ENCODE data around the gene ERCC6L2. TPM values are rescaled to one million over a fixed set of nuclear protein-coding genes. Genes with fewer than 3 reads are reported as not detected.

Gene ERCC6L2
- total RNA-seq, 1 donor from 2014 or later: 52.3 TPM

DNA sequence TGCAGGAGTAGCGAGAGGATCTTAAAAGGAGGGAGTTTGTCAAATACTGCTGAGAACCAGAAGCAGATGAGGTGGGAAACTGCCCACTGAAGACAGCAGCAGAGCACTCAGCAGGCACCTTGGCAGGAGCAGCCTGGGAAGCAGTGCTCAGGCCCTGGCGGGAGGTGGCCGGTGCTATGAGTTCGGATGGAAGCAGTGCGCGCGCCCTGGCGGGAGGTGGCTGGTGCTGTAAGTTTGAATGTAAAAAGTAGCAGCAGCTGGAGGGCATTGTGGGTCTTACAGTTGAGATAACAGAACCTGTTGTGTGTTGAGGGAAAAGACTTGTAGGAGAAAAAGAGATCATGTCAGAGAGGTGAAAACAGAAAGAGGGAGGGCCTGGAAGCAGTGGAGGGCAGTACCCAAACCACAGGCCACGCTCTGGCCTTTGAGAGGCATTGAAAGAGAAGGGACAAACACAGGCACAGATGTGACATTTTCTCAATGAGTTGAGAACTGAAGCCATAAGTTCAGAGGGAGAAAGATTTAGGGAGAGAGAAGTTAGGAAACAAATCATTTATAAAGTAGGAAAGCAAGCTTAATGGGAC lies 130.9 kb downstream of the ERCC6L2 start:
- Mint-ChIP-seq H3K9me3 (peaks cover 5% of the 10 kb centered on the region), H3K36me3 (ENCODE audit: low read depth) (peaks cover 51% of the 10 kb centered on the region), H3K4me1 (no peaks in the 10 kb centered on the region), H3K27me3 (no peaks in the 10 kb centered on the region), H3K27ac (no peak overlapping the region), H3K4me3 (no peak overlapping the region)
- DNase-seq (no peak), ATAC-seq (ENCODE audit: low read depth) (no peak)
- intact Hi-C loops (cut with micrococcal nuclease): no loop called here
- POLR2A ChIA-PET: no interaction called here
- CTCF ChIA-PET: no interaction called here
- TF ChIP-seq, protein P1, sequence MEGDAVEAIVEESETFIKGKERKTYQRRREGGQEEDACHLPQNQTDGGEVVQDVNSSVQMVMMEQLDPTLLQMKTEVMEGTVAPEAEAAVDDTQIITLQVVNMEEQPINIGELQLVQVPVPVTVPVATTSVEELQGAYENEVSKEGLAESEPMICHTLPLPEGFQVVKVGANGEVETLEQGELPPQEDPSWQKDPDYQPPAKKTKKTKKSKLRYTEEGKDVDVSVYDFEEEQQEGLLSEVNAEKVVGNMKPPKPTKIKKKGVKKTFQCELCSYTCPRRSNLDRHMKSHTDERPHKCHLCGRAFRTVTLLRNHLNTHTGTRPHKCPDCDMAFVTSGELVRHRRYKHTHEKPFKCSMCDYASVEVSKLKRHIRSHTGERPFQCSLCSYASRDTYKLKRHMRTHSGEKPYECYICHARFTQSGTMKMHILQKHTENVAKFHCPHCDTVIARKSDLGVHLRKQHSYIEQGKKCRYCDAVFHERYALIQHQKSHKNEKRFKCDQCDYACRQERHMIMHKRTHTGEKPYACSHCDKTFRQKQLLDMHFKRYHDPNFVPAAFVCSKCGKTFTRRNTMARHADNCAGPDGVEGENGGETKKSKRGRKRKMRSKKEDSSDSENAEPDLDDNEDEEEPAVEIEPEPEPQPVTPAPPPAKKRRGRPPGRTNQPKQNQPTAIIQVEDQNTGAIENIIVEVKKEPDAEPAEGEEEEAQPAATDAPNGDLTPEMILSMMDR (IDR thresholded peaks at IDR 0.05): no peak

GRCh38 chr9:96006961-96007360 lies 131.5 kb downstream of the ERCC6L2 start:
- H3K9me3 Mint-ChIP-seq: peaks cover 5% of the 10 kb centered on the region
- no peak for ATAC-seq (ENCODE audit: low read depth)
- intact Hi-C loops (cut with micrococcal nuclease): no loop called here
- no peak overlapping the region for H3K27ac Mint-ChIP-seq
- ChIA-PET POLR2A (no interaction called here), CTCF (no interaction called here)
- TF ChIP-seq, protein P1 (IDR thresholded peaks at IDR 0.05): no peak
- no peaks in the 10 kb centered on the region for H3K27me3 Mint-ChIP-seq
- H3K36me3 Mint-ChIP-seq (ENCODE audit: low read depth): peaks cover 55% of the 10 kb centered on the region
- H3K4me1 Mint-ChIP-seq: no peaks in the 10 kb centered on the region
- H3K4me3 Mint-ChIP-seq: no peak overlapping the region
- no peak for DNase-seq

DNA sequence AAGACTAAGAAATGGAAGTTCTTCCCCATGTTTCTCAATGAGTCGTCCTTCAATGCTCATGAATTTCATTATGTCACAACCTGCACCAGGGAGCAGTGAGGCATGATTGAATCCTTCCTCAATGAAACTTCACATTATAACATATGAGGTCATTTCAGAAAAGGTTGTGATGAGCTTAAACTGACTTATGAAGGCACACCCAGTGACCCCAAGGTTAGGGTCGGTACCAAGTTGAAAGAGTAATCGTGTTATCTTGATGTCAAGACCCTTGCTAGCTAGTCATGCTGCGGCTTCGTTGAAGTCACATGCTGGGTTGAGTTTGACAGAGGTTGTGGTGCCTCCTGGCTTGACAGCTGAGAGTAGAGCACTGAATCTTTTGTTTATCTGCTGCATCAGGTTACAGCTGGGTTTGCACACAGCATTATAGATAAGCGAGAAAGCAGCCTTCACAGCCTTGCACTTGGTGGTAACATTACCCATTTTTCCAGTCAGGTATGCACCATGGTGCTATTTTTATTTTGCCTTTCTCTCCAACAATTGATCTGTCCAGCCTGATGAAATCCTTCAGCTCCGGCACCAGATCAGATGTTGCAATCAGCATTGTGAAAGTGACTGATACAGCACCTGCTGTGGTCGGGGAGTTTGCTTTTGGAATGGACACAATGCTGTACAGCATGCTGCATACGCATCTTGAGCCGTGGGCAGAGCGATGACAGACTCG lies 133.2 kb downstream of the ERCC6L2 start:
- ATAC-seq (ENCODE audit: low read depth) (no peak), DNase-seq (no peak)
- Mint-ChIP-seq H3K27me3 (no peaks in the 10 kb centered on the region), H3K9me3 (no peaks in the 10 kb centered on the region), H3K27ac (no peak overlapping the region), H3K36me3 (ENCODE audit: low read depth) (peaks cover 54% of the 10 kb centered on the region), H3K4me3 (no peak overlapping the region), H3K4me1 (no peaks in the 10 kb centered on the region)
- TF ChIP-seq, protein P1 (IDR thresholded peaks at IDR 0.05): no peak
- intact Hi-C loops (cut with micrococcal nuclease): no loop called here
- ChIA-PET POLR2A (no interaction called here), CTCF (no interaction called here)

DNA sequence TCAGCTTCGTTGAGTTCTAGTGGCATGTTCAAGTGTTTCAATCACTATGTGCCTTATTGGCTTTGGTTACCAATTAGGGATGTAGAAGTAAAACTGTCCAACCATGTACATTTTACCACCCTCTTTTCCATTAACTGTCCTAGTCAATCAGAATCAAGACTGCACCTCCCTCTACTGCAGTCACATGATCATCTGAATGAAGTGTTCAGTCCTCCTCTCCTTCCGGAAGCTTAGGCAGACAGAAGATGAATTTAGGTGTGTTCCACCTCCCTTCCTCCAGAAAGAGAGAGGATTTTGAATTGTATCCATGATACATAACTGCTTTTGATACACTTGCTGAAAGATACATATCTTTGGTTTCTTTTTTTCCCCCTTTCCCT lies 133.7 kb downstream of the ERCC6L2 start:
- no peak for ATAC-seq (ENCODE audit: low read depth)
- ChIA-PET POLR2A (no interaction called here), CTCF (no interaction called here)
- Mint-ChIP-seq H3K4me3 (no peak overlapping the region), H3K4me1 (no peaks in the 10 kb centered on the region), H3K27me3 (no peaks in the 10 kb centered on the region), H3K9me3 (no peaks in the 10 kb centered on the region), H3K27ac (no peak overlapping the region), H3K36me3 (ENCODE audit: low read depth) (peaks cover 56% of the 10 kb centered on the region)
- intact Hi-C loops (cut with micrococcal nuclease): no loop called here
- no peak for DNase-seq
- TF ChIP-seq, protein P1 (IDR thresholded peaks at IDR 0.05): no peak

DNA sequence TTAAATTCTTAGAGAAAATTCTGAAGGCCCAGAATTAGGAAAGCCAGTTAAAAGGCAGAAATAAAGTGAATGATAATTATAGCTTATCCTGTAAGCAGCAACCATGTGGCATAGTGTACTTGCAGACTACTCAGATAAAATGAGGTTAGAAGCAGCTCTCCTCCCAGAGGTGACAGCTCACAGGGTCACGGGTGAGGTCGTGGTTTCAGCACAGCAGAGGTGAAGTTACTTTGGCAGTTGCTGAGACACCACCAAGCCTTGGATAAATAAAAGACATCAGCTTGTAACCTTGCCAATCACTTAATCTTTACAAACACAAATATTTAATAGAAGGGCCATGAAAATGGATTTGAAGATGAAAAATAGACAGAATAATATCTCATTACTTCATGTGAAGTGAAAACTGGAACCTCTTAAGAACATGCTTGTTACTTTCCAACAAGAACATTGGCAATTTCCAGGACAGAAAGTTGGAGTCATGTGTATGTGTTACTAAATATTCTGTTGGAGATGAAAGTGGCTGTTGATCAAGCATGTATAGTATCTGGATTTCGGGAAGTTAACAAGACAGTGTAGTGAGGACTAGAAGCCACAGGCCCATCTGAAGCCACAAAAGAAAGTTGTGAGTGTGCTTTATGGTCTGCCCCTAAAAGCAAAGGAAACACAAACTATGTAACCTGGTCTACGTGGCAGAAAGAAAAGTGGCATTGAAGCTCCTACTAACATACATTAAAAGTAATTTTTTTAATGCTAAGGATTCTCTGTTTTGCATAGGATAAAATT lies 134.4 kb downstream of the ERCC6L2 start:
- ATAC-seq (ENCODE audit: low read depth): no peak
- TF ChIP-seq, protein P1 (IDR thresholded peaks at IDR 0.05): no peak
- ChIA-PET POLR2A (no interaction called here), CTCF (no interaction called here)
- Mint-ChIP-seq H3K27ac (no peak overlapping the region), H3K9me3 (no peaks in the 10 kb centered on the region), H3K4me1 (no peaks in the 10 kb centered on the region), H3K36me3 (ENCODE audit: low read depth) (peaks cover 55% of the 10 kb centered on the region), H3K27me3 (no peaks in the 10 kb centered on the region), H3K4me3 (no peak overlapping the region)
- intact Hi-C loops (cut with micrococcal nuclease): no loop called here
- no peak for DNase-seq

Data from activated B cell treated with CpG ODN at 0.5 μM for 24 hours (primary cell).